ENCODE results near the gene TEX52. TPM values are rescaled to one million over a fixed set of nuclear protein-coding genes. Genes with fewer than 3 reads are reported as not detected.

Gene TEX52
- total and polyA plus RNA-seq, 10 of the 15 experiments (the other 5 are each of a cell fraction or from before 2014, with no cell fraction given) = 0.23 TPM; not detected in 9

GRCh38 chr12:2834581-2835491 lies 22.0 kb downstream of the TEX52 start, which contains the start of gene NRIP2:
TSS of gene NRIP2 (minus strand) at chr12:2835035. CDS start at chr12:2834983, 52 bp downstream.
- in situ Hi-C loops (cut with MboI) (no loop called here), intact Hi-C loops (cut with micrococcal nuclease; ENCODE audit: unreplicated experiment) (no loop called here)
- H3K4me1 ChIP-seq (ENCODE audit: control insufficient read depth, insufficient read depth, low read length) = no peaks in the 10 kb centered on the region
- 79% methylated on average over 29 of the region's 32 CpGs for WGBS (ENCODE audit: insufficient coverage, insufficient replicate concordance, low lambda C conversion rate, missing lambda C conversion rate)
- no peak for TF ChIP-seq MTA3 (IDR thresholded peaks at IDR 0.05; ENCODE audit: borderline replicate concordance, low read length)
- no peak for TF ChIP-seq ESRRA (IDR thresholded peaks at IDR 0.05; ENCODE audit: low read length)
- TF ChIP-seq TBL1XR1 (IDR thresholded peaks at IDR 0.05; ENCODE audit: low read depth, low read length) = no peak
- SMC1A ChIA-PET (ENCODE audit: uncharacterized antibody, unreplicated experiment) = no interaction called here
- DNase-seq (ENCODE audit: low read depth, low spot score) (no peak), ATAC-seq (no peak), FAIRE-seq (no peak)
- CTCF ChIA-PET = no interaction called here
- H4K20me1 ChIP-seq (ENCODE audit: control insufficient read depth, insufficient read depth) = no peaks in the 10 kb centered on the region
- no TSS peak for BruUV-seq (replicated peaks)
- no peaks in the 10 kb centered on the region for H3K79me2 ChIP-seq (ENCODE audit: control insufficient read depth, insufficient read depth, low read length)
- H3K4me2 ChIP-seq (ENCODE audit: control insufficient read depth, insufficient read depth) = no peak within 1 kb of the TSS
- H3K9me3 ChIP-seq (replicated peaks; ENCODE audit: control insufficient read depth, insufficient read depth, low read length) = no peaks in the 10 kb centered on the region
- H3K27me3 ChIP-seq (replicated peaks in 1 of 2; ENCODE audit: control insufficient read depth in 2 of 2, insufficient read depth in 2 of 2, low read length in 1 of 2) = no peaks in the 10 kb centered on the region
- H3K4me3 ChIP-seq = no peak within 1 kb of the TSS
- RAD21 ChIA-PET (ENCODE audit: unreplicated experiment) = no interaction called here
- H3K36me3 ChIP-seq (ENCODE audit: control insufficient read depth in 2 of 2, insufficient read depth in 2 of 2, low read length in 1 of 2) = peaks cover 0 to 2% of the 10 kb centered on the region in 2 experiments; a peak in 3 of 4 replicates
- no peak within 1 kb of the TSS for H3K9ac ChIP-seq (ENCODE audit: control insufficient read depth, insufficient read depth, low read length)
- no peak within 1 kb of the TSS for H2AFZ ChIP-seq (ENCODE audit: control insufficient read depth, low read depth, low read length)
- H3K27ac ChIP-seq (ENCODE audit: control insufficient read depth, insufficient read depth) = no peak within 1 kb of the TSS
- POLR2A ChIA-PET = no interaction called here

GRCh38 chr12:2833810-2834209 lies 23.0 kb downstream of the TEX52 start:
- WGBS (ENCODE audit: insufficient coverage, insufficient replicate concordance, low lambda C conversion rate, missing lambda C conversion rate) = 87% methylated on average over 9 of the region's 9 CpGs
- CTCF ChIA-PET = no interaction called here
- TF ChIP-seq PKNOX1 (IDR thresholded peaks at IDR 0.05) (no peak), NBN (IDR thresholded peaks at IDR 0.05) (no peak), SIX5 (IDR thresholded peaks at IDR 0.05; ENCODE audit: low read depth, low read length, severe bottlenecking) (no peak), SUZ12 (IDR thresholded peaks at IDR 0.05; ENCODE audit: unreplicated experiment) (no peak), EP300 (IDR thresholded peaks at IDR 0.05; ENCODE audit: borderline replicate concordance in 1 of 2, control insufficient read depth in 1 of 2, low read depth in 2 of 2, low read length in 2 of 2) (no peak), POLR2AphosphoS5 (IDR thresholded peaks at IDR 0.05; ENCODE audit: low read length) (no peak), EED (IDR thresholded peaks at IDR 0.05; ENCODE audit: low read depth) (no peak), MEF2B (IDR thresholded peaks at IDR 0.05; ENCODE audit: partially characterized antibody, poor library complexity, severe bottlenecking) (no peak), ATF3 (IDR thresholded peaks at IDR 0.05; ENCODE audit: borderline replicate concordance, extremely low read depth, low read depth, low read length) (no peak)

More at GRCh38 chr12:2833810-2834209, 23.0 kb downstream of the TEX52 start:
- DNase-seq (ENCODE audit: low read depth, low spot score) (no peak), ATAC-seq (no peak), FAIRE-seq (no peak)
- Histone ChIP-seq H3K4me2 (ENCODE audit: control insufficient read depth, insufficient read depth) (no peak overlapping the region), H3K9me3 (replicated peaks; ENCODE audit: control insufficient read depth, insufficient read depth, low read length) (no peaks in the 10 kb centered on the region), H4K20me1 (ENCODE audit: control insufficient read depth, insufficient read depth) (no peaks in the 10 kb centered on the region), H3K9ac (ENCODE audit: control insufficient read depth, insufficient read depth, low read length) (no peak overlapping the region), H3K4me3 (no peak overlapping the region), H3K4me1 (ENCODE audit: control insufficient read depth, insufficient read depth, low read length) (no peaks in the 10 kb centered on the region), H3K27me3 (replicated peaks in 1 of 2; ENCODE audit: control insufficient read depth in 2 of 2, insufficient read depth in 2 of 2, low read length in 1 of 2) (no peaks in the 10 kb centered on the region), H2AFZ (ENCODE audit: control insufficient read depth, low read depth, low read length) (no peak overlapping the region), H3K79me2 (ENCODE audit: control insufficient read depth, insufficient read depth, low read length) (no peaks in the 10 kb centered on the region), H3K27ac (ENCODE audit: control insufficient read depth, insufficient read depth) (no peak overlapping the region), H3K36me3 (ENCODE audit: control insufficient read depth in 2 of 2, insufficient read depth in 2 of 2, low read length in 1 of 2) (peaks cover 0 to 2% of the 10 kb centered on the region in 2 experiments; a peak in 3 of 4 replicates)
- RAD21 ChIA-PET (ENCODE audit: unreplicated experiment) = no interaction called here
- in situ Hi-C loops (cut with MboI) (no loop called here), intact Hi-C loops (cut with micrococcal nuclease; ENCODE audit: unreplicated experiment) (no loop called here)
- SMC1A ChIA-PET (ENCODE audit: uncharacterized antibody, unreplicated experiment) = no interaction called here
- BruUV-seq (replicated peaks) = no TSS peak
- POLR2A ChIA-PET = no interaction called here
